IMR-90 (cell line): ENCODE results near the gene ATP7A. TPM values are rescaled to one million over a fixed set of nuclear protein-coding genes. Genes with fewer than 3 reads are reported as not detected.

ENCODE experiments used
- ATAC-seq: fragments of 200-7000 bp; cut with Tn5 transposase; 2 replicates; pipeline ENCODE4 v1.9.1; 2020; ENCODE audit warnings: low read depth, mild to moderate bottlenecking, moderate library complexity
- BruUV-seq: library from RNA; stranded (reverse); fragments of 400-500 nt; replicated peaks from 2 replicates; lab custom pipeline; 2021; lab: Mats Ljungman, UMichigan
- CTCF ChIA-PET: fragments of 300-600 bp; formaldehyde crosslinking; extraction: SDS; loops from one replicate; lab custom pipeline; 2021; ENCODE audit warnings: antibody characterized with exemption; lab: Yijun Ruan, JAX
- POLR2A ChIA-PET: fragments of 300-600 bp; sonication (Branson Sonifier 250); formaldehyde crosslinking; loops from one replicate; lab custom pipeline; 2022; ENCODE audit warnings: antibody characterized with exemption; ENCODE audit not compliant: unreplicated experiment; lab: Charles Lee
- DNase-seq: peaks from one replicate; pipeline ENCODE4 v3.0.0; 2013
- H2AFZ ChIP-seq: replicated peaks from 2 replicates; pipeline ENCODE3; 2013; ENCODE audit warnings: low read length, mild to moderate bottlenecking; ENCODE audit not compliant: poor library complexity
- H2AK5ac ChIP-seq: 2 replicates; pipeline ENCODE4 v1.6.1; 2013; ENCODE audit warnings: low read depth, low read length, inconsistent platforms
- H2AK9ac ChIP-seq: replicated peaks from 2 replicates; pipeline ENCODE3; 2013; ENCODE audit warnings: mild to moderate bottlenecking, low read depth, low read length, moderate library complexity; ENCODE audit not compliant: poor library complexity
- H2BK120ac ChIP-seq: 2 replicates; pipeline ENCODE4 v1.6.1; 2013; ENCODE audit warnings: low read depth, low read length, inconsistent platforms
- H2BK15ac ChIP-seq: 3 replicates; pipeline ENCODE4 v1.6.1; 2013; ENCODE audit warnings: low read depth, low read length, inconsistent platforms
- H2BK20ac ChIP-seq: 2 replicates; pipeline ENCODE4 v1.6.1; 2013; ENCODE audit warnings: low read depth, mild to moderate bottlenecking, inconsistent platforms, low read length, moderate library complexity
- H2BK5ac ChIP-seq: 2 replicates; pipeline ENCODE4 v1.6.1; 2013; ENCODE audit warnings: mild to moderate bottlenecking, low read depth, low read length, inconsistent platforms; ENCODE audit not compliant: poor library complexity, severe bottlenecking
- H3K14ac ChIP-seq: replicated peaks from 2 replicates; pipeline ENCODE4 v1.6.1; 2013; ENCODE audit warnings: low read depth, low read length, inconsistent platforms
- H3K18ac ChIP-seq: 2 replicates; pipeline ENCODE4 v1.6.1; 2013; ENCODE audit warnings: low read depth, low read length, control low read depth
- H3K23ac ChIP-seq: 2 replicates; pipeline ENCODE4 v1.6.1; 2013; ENCODE audit warnings: low read depth, low read length, inconsistent platforms
- H3K27ac ChIP-seq: 2 replicates; pipeline ENCODE4 v1.5.1; 2013; ENCODE audit warnings: mild to moderate bottlenecking, control low read depth, low read length; ENCODE audit not compliant: insufficient read depth
- H3K27me3 ChIP-seq: 2 replicates; pipeline ENCODE4 v1.6.1; 2013; ENCODE audit warnings: low read length; ENCODE audit not compliant: control insufficient read depth, insufficient read depth
- H3K36me3 ChIP-seq: 2 replicates; pipeline ENCODE4 v1.6.1; 2013; ENCODE audit warnings: low read length, mixed read lengths; ENCODE audit not compliant: control insufficient read depth, insufficient read depth
- H3K4ac ChIP-seq: 2 replicates; pipeline ENCODE4 v1.6.1; 2013; ENCODE audit warnings: low read depth, low read length, inconsistent platforms
- H3K4me1 ChIP-seq: 2 replicates; pipeline ENCODE4 v1.6.1; 2013; ENCODE audit warnings: low read length, mixed read lengths; ENCODE audit not compliant: control insufficient read depth, insufficient read depth
- H3K4me2 ChIP-seq: 2 replicates; pipeline ENCODE4 v1.6.1; 2013; ENCODE audit warnings: low read depth, mild to moderate bottlenecking, control low read depth, low read length, moderate library complexity
- H3K4me3 ChIP-seq: 2 replicates; pipeline ENCODE4 v1.5.1; 2013; ENCODE audit warnings: low read depth, mild to moderate bottlenecking, control low read depth, low read length, moderate library complexity; ENCODE audit not compliant: insufficient read depth
- H3K56ac ChIP-seq: 2 replicates; pipeline ENCODE4 v1.6.1; 2013; ENCODE audit warnings: low read length, inconsistent platforms; ENCODE audit not compliant: insufficient read depth; ENCODE audit errors: extremely low read depth
- H3K79me1 ChIP-seq, 2 experiments: 2 replicates each; pipeline ENCODE4 v1.6.1; 2013; ENCODE audit warnings: low read length in 2 of 2, inconsistent platforms in 1 of 2, low read depth in 1 of 2
- H3K9ac ChIP-seq: 2 replicates; pipeline ENCODE4 v1.6.1; 2013; ENCODE audit warnings: low read depth, low read length, control low read depth
- H3K9me1 ChIP-seq: 2 replicates; pipeline ENCODE4 v1.6.1; 2013; ENCODE audit warnings: low read length, inconsistent platforms; ENCODE audit not compliant: insufficient read depth
- H3K9me3 ChIP-seq: 2 replicates; pipeline ENCODE4 v1.6.1; 2013; ENCODE audit warnings: low read length; ENCODE audit not compliant: control insufficient read depth, insufficient read depth
- H4K20me1 ChIP-seq: 2 replicates; pipeline ENCODE4 v1.6.1; 2013; ENCODE audit warnings: low read length, inconsistent platforms; ENCODE audit not compliant: insufficient read depth
- H4K5ac ChIP-seq: 2 replicates; pipeline ENCODE4 v1.6.1; 2013; ENCODE audit warnings: mild to moderate bottlenecking, low read depth, low read length, control low read depth
- H4K8ac ChIP-seq, 2 experiments: 2 replicates each; pipeline ENCODE4 v1.6.1; 2013; ENCODE audit warnings: low read depth in 2 of 2, low read length in 2 of 2, control low read depth in 1 of 2, inconsistent platforms in 1 of 2
- H4K91ac ChIP-seq: 2 replicates; pipeline ENCODE4 v1.6.1; 2013; ENCODE audit warnings: low read depth, low read length, inconsistent platforms; ENCODE audit not compliant: insufficient read depth
- BHLHE40 ChIP-seq: fragments of 150-350 bp; IDR thresholded peaks from 2 replicates; pipeline ENCODE4 v1.6.1; 2016; ENCODE audit warnings: mild to moderate bottlenecking, low read depth, low read length
- CEBPB ChIP-seq: IDR thresholded peaks from 2 replicates; pipeline ENCODE4 v1.6.1; 2012; ENCODE audit warnings: low read depth, low read length, improper control_type of control experiment
- CHD1 ChIP-seq: IDR thresholded peaks from 2 replicates; pipeline ENCODE4 v1.6.1; 2012; ENCODE audit warnings: low read depth, low read length, improper control_type of control experiment
- FOS ChIP-seq: fragments of 150-350 bp; IDR thresholded peaks from 2 replicates; pipeline ENCODE4 v1.6.1; 2016; ENCODE audit warnings: low read depth, low read length
- MAFK ChIP-seq: IDR thresholded peaks from 2 replicates; pipeline ENCODE4 v1.6.1; 2012; ENCODE audit warnings: low read depth, low read length, improper control_type of control experiment
- MAZ ChIP-seq: IDR thresholded peaks from 2 replicates; pipeline ENCODE4 v1.6.1; 2012; ENCODE audit warnings: low read depth, mild to moderate bottlenecking, low read length, improper control_type of control experiment, moderate library complexity, borderline replicate concordance
- MXI1 ChIP-seq: IDR thresholded peaks from 2 replicates; pipeline ENCODE4 v1.6.1; 2012; ENCODE audit warnings: low read depth, mild to moderate bottlenecking, low read length, moderate library complexity, borderline replicate concordance
- NFE2L2 ChIP-seq: fragments of 150-350 bp; IDR thresholded peaks from 2 replicates; pipeline ENCODE4 v1.6.1; 2016; ENCODE audit warnings: low read depth, mild to moderate bottlenecking, low read length
- POLR2A ChIP-seq: IDR thresholded peaks from 2 replicates; pipeline ENCODE4 v1.6.1; 2012; ENCODE audit warnings: mild to moderate bottlenecking, low read depth, low read length
- RAD21 ChIP-seq: IDR thresholded peaks from 2 replicates; pipeline ENCODE4 v1.6.1; 2012; ENCODE audit warnings: low read length, improper control_type of control experiment
- RCOR1 ChIP-seq: IDR thresholded peaks from 2 replicates; pipeline ENCODE4 v1.6.1; 2012; ENCODE audit warnings: mild to moderate bottlenecking, low read length, improper control_type of control experiment; ENCODE audit not compliant: insufficient replicate concordance
- RFX5 ChIP-seq: IDR thresholded peaks from 2 replicates; pipeline ENCODE4 v1.8.0; 2012; ENCODE audit warnings: low read depth, mild to moderate bottlenecking, low read length, moderate library complexity
- SMC3 ChIP-seq: fragments of 150-350 bp; IDR thresholded peaks from 2 replicates; pipeline ENCODE4 v1.6.1; 2016; ENCODE audit warnings: low read depth, mild to moderate bottlenecking, antibody characterized with exemption, low read length, moderate library complexity
- dilution Hi-C: fragments of 300-500 bp; cut with HindIII; formaldehyde crosslinking; loops from one replicate; pipeline ENCODE4 v1.14.3; 2018; ENCODE audit warnings: low sequenced_read_pairs; ENCODE audit not compliant: unreplicated experiment
- in situ Hi-C: fragments of 300-500 bp; cut with MboI; formaldehyde crosslinking; loops from 3 replicates; pipeline ENCODE4 v1.14.3; 2019; ENCODE audit warnings: low sequenced_read_pairs, inconsistent platforms, mixed read lengths
- intact Hi-C: fragments of 100-400 bp; cut with micrococcal nuclease; formaldehyde crosslinking; loops from 2 replicates; pipeline ENCODE4 v1.10.0; 2022
- polyA plus RNA-seq, 3 experiments: library from polyadenylated mRNA; depleted of rRNA; stranded (reverse); fragments of >200 nt; gene quantifications; 2 replicates each; pipeline ENCODE4 v1.2.3, GENCODE V29; 2012; ENCODE audit warnings: low replicate concordance in 1 of 3
- total RNA-seq: library from RNA; depleted of rRNA; stranded (reverse); fragments of >200 nt; gene quantifications from 2 replicates; pipeline ENCODE4 v1.2.3, GENCODE V29; 2012
- TF ChIP-seq, protein P1 (sequence below): fragments of 150-350 bp; IDR thresholded peaks from 2 replicates; pipeline ENCODE4 v1.6.1; 2017; ENCODE audit warnings: mild to moderate bottlenecking, antibody characterized with exemption, low read length, low read depth
- TF ChIP-seq, protein P2 (sequence below): fragments of 150-350 bp; IDR thresholded peaks from 2 replicates; pipeline ENCODE4 v1.6.1; 2016; ENCODE audit warnings: low read depth, mild to moderate bottlenecking, low read length, moderate library complexity, borderline replicate concordance
- TF ChIP-seq, protein P3 (sequence below): conservative IDR thresholded peaks from 2 replicates; pipeline ENCODE4 v1.5.1; 2012; ENCODE audit warnings: mild to moderate bottlenecking, low read depth, low read length, improper control_type of control experiment

Gene ATP7A
- total and polyA plus RNA-seq, 2 of the 4 experiments (the other 2 are of a cell fraction): 4.2 to 22.4 TPM

GRCh38 chrX:77977095-77977494 lies 66.6 kb downstream of the ATP7A start:
- Histone ChIP-seq H3K56ac (no peak overlapping the region), H3K9me1 (no peaks in the 10 kb centered on the region), H2AK5ac (no peak overlapping the region), H2BK5ac (no peak overlapping the region), H3K14ac (no peak overlapping the region), H4K8ac (no peak overlapping the region), H3K4me2 (no peak overlapping the region), H3K27ac (no peak overlapping the region), H2BK20ac (no peak overlapping the region), H3K4ac (no peak overlapping the region), H3K18ac (no peak overlapping the region), H3K27me3 (no peaks in the 10 kb centered on the region), H3K9ac (no peak overlapping the region), H3K4me1 (no peaks in the 10 kb centered on the region), H3K36me3 (no peaks in the 10 kb centered on the region), H2BK120ac (no peak overlapping the region), H3K4me3 (no peak overlapping the region), H3K23ac (no peak overlapping the region), H4K91ac (no peak overlapping the region), H4K5ac (no peak overlapping the region), H2AK9ac (no peak overlapping the region), H2AFZ (no peak overlapping the region), H3K9me3 (no peaks in the 10 kb centered on the region), H4K20me1 (no peaks in the 10 kb centered on the region), H2BK15ac (no peak overlapping the region), H3K79me1 (no peaks in the 10 kb centered on the region)
- BruUV-seq: no TSS peak
- dilution Hi-C loops (no loop called here), intact Hi-C loops (no loop called here), in situ Hi-C loops (no loop called here)
- TF ChIP-seq, protein P1, sequence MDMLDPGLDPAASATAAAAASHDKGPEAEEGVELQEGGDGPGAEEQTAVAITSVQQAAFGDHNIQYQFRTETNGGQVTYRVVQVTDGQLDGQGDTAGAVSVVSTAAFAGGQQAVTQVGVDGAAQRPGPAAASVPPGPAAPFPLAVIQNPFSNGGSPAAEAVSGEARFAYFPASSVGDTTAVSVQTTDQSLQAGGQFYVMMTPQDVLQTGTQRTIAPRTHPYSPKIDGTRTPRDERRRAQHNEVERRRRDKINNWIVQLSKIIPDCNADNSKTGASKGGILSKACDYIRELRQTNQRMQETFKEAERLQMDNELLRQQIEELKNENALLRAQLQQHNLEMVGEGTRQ: no peak
- no peak for TF ChIP-seq MAFK
- TF ChIP-seq RCOR1: no peak
- TF ChIP-seq SMC3: no peak
- no peak for TF ChIP-seq RAD21
- TF ChIP-seq CHD1: no peak
- TF ChIP-seq, protein P2, sequence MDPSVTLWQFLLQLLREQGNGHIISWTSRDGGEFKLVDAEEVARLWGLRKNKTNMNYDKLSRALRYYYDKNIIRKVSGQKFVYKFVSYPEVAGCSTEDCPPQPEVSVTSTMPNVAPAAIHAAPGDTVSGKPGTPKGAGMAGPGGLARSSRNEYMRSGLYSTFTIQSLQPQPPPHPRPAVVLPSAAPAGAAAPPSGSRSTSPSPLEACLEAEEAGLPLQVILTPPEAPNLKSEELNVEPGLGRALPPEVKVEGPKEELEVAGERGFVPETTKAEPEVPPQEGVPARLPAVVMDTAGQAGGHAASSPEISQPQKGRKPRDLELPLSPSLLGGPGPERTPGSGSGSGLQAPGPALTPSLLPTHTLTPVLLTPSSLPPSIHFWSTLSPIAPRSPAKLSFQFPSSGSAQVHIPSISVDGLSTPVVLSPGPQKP: no peak
- TF ChIP-seq, protein P3, sequence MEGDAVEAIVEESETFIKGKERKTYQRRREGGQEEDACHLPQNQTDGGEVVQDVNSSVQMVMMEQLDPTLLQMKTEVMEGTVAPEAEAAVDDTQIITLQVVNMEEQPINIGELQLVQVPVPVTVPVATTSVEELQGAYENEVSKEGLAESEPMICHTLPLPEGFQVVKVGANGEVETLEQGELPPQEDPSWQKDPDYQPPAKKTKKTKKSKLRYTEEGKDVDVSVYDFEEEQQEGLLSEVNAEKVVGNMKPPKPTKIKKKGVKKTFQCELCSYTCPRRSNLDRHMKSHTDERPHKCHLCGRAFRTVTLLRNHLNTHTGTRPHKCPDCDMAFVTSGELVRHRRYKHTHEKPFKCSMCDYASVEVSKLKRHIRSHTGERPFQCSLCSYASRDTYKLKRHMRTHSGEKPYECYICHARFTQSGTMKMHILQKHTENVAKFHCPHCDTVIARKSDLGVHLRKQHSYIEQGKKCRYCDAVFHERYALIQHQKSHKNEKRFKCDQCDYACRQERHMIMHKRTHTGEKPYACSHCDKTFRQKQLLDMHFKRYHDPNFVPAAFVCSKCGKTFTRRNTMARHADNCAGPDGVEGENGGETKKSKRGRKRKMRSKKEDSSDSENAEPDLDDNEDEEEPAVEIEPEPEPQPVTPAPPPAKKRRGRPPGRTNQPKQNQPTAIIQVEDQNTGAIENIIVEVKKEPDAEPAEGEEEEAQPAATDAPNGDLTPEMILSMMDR: no peak
- no peak for TF ChIP-seq RFX5
- no peak for TF ChIP-seq BHLHE40
- TF ChIP-seq FOS: no peak
- no peak for TF ChIP-seq MAZ
- TF ChIP-seq CEBPB: no peak
- no peak for TF ChIP-seq POLR2A
- TF ChIP-seq NFE2L2: no peak
- TF ChIP-seq MXI1: no peak
- no peak for DNase-seq
- ATAC-seq: no peak
- CTCF ChIA-PET: no interaction called here
- POLR2A ChIA-PET: interaction anchor here (0.6 kb wide), 1 partner anchor 15 kb away, joined by 5 read pairs; no protein-coding TSS in a partner anchor
